Activated CD4-positive, alpha-beta memory T cell treated with anti-CD3 and anti-CD28 coated beads, Interleukin-2, amount 10 ng/mL, durations not matched to agents 7 days and 5 days (primary cell): ENCODE results near the gene EPB41L2. TPM values are rescaled to one million over a fixed set of nuclear protein-coding genes. Genes with fewer than 3 reads are reported as not detected.
A peak's percentile ranks its signal among the peaks of the same experiment; 100 is the strongest.

ENCODE experiments used
- CTCF ChIA-PET: fragments of 350-600 bp; sonication (Branson Sonifier 250); formaldehyde crosslinking; loops from one replicate; lab custom pipeline; 2021; ENCODE audit warnings: antibody characterized with exemption, inconsistent platforms; lab: Charles Lee
- POLR2A ChIA-PET: fragments of 350-600 bp; sonication (Branson Sonifier 250); formaldehyde crosslinking; loops from one replicate; lab custom pipeline; 2021; ENCODE audit warnings: antibody characterized with exemption; lab: Charles Lee
- DNase-seq: peaks from one replicate; pipeline ENCODE4 v3.0.0-alpha.2; 2020
- H3K27ac Mint-ChIP-seq: one replicate; pipeline ENCODE4 v1.8.0; 2021; ENCODE audit warnings: mild to moderate bottlenecking, mixed read lengths
- H3K27me3 Mint-ChIP-seq: one replicate; pipeline ENCODE4 v1.8.0; 2021; ENCODE audit warnings: mixed read lengths
- H3K36me3 Mint-ChIP-seq: one replicate; pipeline ENCODE4 v1.8.0; 2021; ENCODE audit warnings: low read depth, mixed read lengths
- H3K4me1 Mint-ChIP-seq: one replicate; pipeline ENCODE4 v1.8.0; 2021; ENCODE audit warnings: mixed read lengths
- H3K4me3 Mint-ChIP-seq: one replicate; pipeline ENCODE4 v1.8.0; 2021; ENCODE audit warnings: mild to moderate bottlenecking, mixed read lengths
- H3K9me3 Mint-ChIP-seq: one replicate; pipeline ENCODE4 v1.8.0; 2021; ENCODE audit warnings: mixed read lengths
- total RNA-seq, 2 experiments: library from RNA; stranded (reverse); gene quantifications; one replicate each; pipeline ENCODE4 v1.2.3, GENCODE V29; 2021

EPB41L2 gene
- total RNA-seq, 2 experiments from 2014 or later, result 24.8 to 25.6 TPM

GRCh38 chr6:130906736-130907381 is 156.2 kb downstream of the EPB41L2 start:
- Mint-ChIP-seq H3K4me1 (no peaks in the 10 kb centered on the region), H3K36me3 (peaks cover 2% of the 10 kb centered on the region), H3K9me3 (peaks cover 2% of the 10 kb centered on the region), H3K27ac (no peak overlapping the region), H3K27me3 (peaks cover 9% of the 10 kb centered on the region), H3K4me3 (no peak overlapping the region)
- DNase-seq, result no peak
- POLR2A ChIA-PET, result no interaction called here
- CTCF ChIA-PET, result no interaction called here

DNA sequence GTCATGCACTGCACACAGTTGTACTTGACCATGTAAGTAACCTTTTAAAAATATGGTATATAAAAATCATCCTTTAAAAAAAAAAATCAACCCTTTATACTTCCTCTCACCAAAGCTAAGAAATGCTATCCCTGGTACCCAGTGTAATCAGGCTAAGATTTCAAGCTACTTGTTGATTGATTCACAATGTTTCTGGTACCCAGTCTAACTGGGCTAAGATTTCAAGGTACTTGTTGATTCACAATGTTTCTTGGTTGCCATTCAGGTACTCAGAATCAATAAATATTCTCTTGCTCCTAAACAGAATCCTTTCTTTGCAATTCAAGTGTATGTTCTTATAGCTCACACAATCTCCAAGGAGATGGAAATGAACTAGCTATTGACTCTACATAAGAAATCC is 159.4 kb downstream of the EPB41L2 start:
- CTCF ChIA-PET, result interaction anchor here (1.0 kb wide), 1 partner anchor 10 kb away, joined by 3 read pairs; no protein-coding TSS in a partner anchor

DNA sequence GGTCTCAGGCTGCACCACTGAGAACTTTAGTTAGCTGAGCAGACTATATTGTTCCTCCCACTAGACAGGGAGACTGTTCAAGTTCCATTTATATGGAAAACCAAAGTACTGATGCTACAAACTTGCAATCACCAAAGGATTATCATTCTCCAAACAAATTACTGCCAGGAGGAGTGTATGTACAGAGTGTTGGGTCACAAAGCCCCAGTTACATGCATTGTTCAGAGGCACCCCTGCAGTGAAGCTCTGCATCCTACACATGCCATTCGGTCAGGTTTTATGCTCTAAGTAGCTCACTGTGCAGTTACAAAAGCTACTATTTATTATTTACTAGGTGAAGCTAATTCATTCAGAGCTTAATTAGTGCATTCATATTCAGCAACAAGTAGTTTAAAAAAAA is 160.0 kb downstream of the EPB41L2 start:
- no peak overlapping the region for H3K27ac Mint-ChIP-seq
- DNase-seq, result no peak
- no peaks in the 10 kb centered on the region for H3K4me1 Mint-ChIP-seq
- H3K36me3 Mint-ChIP-seq, result no peaks in the 10 kb centered on the region
- H3K4me3 Mint-ChIP-seq, result no peak overlapping the region
- ChIA-PET POLR2A (no interaction called here), CTCF (interaction anchor here (1.0 kb wide), 1 partner anchor 10 kb away, joined by 3 read pairs; no protein-coding TSS in a partner anchor)
- H3K27me3 Mint-ChIP-seq, result no peaks in the 10 kb centered on the region
- no peaks in the 10 kb centered on the region for H3K9me3 Mint-ChIP-seq

More for the DNA sequence above, 159.4 kb downstream of the EPB41L2 start:
- POLR2A ChIA-PET, result no interaction called here
- no peaks in the 10 kb centered on the region for H3K27me3 Mint-ChIP-seq
- H3K4me3 Mint-ChIP-seq, result no peak overlapping the region
- no peak overlapping the region for H3K27ac Mint-ChIP-seq
- H3K36me3 Mint-ChIP-seq, result no peaks in the 10 kb centered on the region
- no peak for DNase-seq
- H3K4me1 Mint-ChIP-seq, result no peaks in the 10 kb centered on the region
- no peaks in the 10 kb centered on the region for H3K9me3 Mint-ChIP-seq

DNA sequence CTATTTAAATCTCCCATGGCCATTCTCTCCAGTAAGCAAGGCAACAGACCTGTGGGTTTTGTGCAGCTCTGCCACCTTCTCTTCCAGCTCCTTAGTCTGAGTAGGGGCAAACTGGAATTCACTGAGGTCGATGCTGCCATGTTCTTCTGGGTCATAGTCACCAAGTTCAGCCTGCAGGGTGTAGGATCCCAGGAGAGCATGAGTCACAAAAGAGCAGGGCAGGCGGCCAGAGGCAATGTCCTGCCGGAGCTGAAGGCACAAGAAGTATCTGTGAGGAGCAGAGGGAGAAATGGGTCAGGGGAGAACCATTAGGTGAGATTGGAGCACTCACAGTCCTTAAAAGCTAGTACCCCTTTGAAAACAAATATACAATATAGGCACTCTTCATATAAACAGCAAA is 162.1 kb downstream of the EPB41L2 start:
- ChIA-PET CTCF (no interaction called here), POLR2A (no interaction called here)
- Mint-ChIP-seq H3K27ac (no peak overlapping the region), H3K36me3 (no peaks in the 10 kb centered on the region), H3K9me3 (no peaks in the 10 kb centered on the region), H3K27me3 (no peaks in the 10 kb centered on the region), H3K4me3 (no peak overlapping the region), H3K4me1 (no peaks in the 10 kb centered on the region)
- no peak for DNase-seq

- H3K27me3 Mint-ChIP-seq, result no peaks in the 10 kb centered on the region
- POLR2A ChIA-PET, result no interaction called here
- no peaks in the 10 kb centered on the region for H3K9me3 Mint-ChIP-seq
- H3K4me3 Mint-ChIP-seq, result no peak overlapping the region
- no peak overlapping the region for H3K27ac Mint-ChIP-seq
- H3K36me3 Mint-ChIP-seq, result no peaks in the 10 kb centered on the region
- DNase-seq, result no peak
- no peaks in the 10 kb centered on the region for H3K4me1 Mint-ChIP-seq
- CTCF ChIA-PET, result interaction anchor here (1.2 kb wide), 1 partner anchor 12 kb away, joined by 7 read pairs; no protein-coding TSS in a partner anchor
Observed at GRCh38 chr6:130896249-130896648, 166.8 kb downstream of the EPB41L2 start.

GRCh38 chr6:130895516-130895915 is 167.5 kb downstream of the EPB41L2 start:
- Mint-ChIP-seq H3K9me3 (no peaks in the 10 kb centered on the region), H3K4me1 (no peaks in the 10 kb centered on the region), H3K27ac (no peak overlapping the region), H3K36me3 (no peaks in the 10 kb centered on the region), H3K4me3 (no peak overlapping the region), H3K27me3 (no peaks in the 10 kb centered on the region)
- CTCF ChIA-PET, result interaction anchor here (1.2 kb wide), 1 partner anchor 11 kb away, joined by 7 read pairs; no protein-coding TSS in a partner anchor
- POLR2A ChIA-PET, result no interaction called here
- no peak for DNase-seq

DNA sequence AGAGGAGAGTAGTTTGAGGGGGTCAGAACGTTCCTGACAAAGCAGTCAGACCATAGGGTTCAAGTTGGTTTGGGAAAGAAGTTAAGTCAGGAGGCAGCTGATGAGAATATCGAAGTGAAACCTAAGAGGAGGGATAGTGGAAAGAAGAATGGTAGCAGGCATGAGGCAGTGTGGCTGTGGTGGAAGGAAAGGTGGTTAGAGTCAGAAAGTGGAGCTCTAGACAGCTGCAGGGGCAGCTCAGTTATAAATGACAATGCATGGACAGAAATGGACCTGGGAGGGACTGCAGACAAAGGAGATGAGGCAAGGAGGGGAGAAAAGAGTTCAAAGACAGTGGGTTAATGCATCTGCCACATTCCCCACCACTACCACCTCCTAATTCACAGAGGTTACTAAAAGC is 169.3 kb downstream of the EPB41L2 start:
- Mint-ChIP-seq H3K27me3 (no peaks in the 10 kb centered on the region), H3K9me3 (no peaks in the 10 kb centered on the region), H3K36me3 (no peaks in the 10 kb centered on the region), H3K4me3 (no peak overlapping the region), H3K4me1 (no peaks in the 10 kb centered on the region), H3K27ac (no peak overlapping the region)
- POLR2A ChIA-PET, result no interaction called here
- DNase-seq, result no peak
- CTCF ChIA-PET, result interaction anchor here (0.9 to 1.4 kb wide), 3 partner anchors 8 to 640 kb away, joined by 3 to 5 read pairs (median 3); no protein-coding TSS in a partner anchor

DNA sequence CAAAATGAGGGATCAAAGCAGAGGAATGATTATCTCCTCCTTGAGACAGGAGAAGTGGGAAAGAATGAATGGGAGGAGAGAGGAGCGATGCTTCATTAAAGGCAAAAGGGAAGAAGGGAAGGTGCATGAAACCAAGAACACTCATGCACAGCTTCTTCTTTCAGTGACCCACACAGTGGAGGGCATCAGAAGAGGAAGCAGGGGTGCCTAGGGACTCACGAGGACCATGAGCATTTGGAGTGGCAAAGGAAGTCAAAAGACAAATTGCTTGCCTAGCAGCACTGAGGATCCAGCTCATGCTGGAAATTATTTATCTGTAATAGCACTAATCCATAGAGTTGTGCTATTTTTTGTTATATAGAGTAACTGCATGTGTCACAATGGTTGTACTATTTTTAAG is 169.8 kb downstream of the EPB41L2 start:
- no peak for DNase-seq
- CTCF ChIA-PET, result interaction anchor here (0.9 to 1.4 kb wide), 3 partner anchors 8 to 641 kb away, joined by 3 to 5 read pairs (median 3); no protein-coding TSS in a partner anchor
- Mint-ChIP-seq H3K4me1 (no peaks in the 10 kb centered on the region), H3K27me3 (no peaks in the 10 kb centered on the region), H3K9me3 (no peaks in the 10 kb centered on the region), H3K27ac (no peak overlapping the region), H3K36me3 (no peaks in the 10 kb centered on the region), H3K4me3 (no peak overlapping the region)
- POLR2A ChIA-PET, result no interaction called here

- POLR2A ChIA-PET, result no interaction called here
- Mint-ChIP-seq H3K9me3 (no peaks in the 10 kb centered on the region), H3K36me3 (no peaks in the 10 kb centered on the region), H3K4me1 (no peaks in the 10 kb centered on the region), H3K27me3 (no peaks in the 10 kb centered on the region), H3K4me3 (no peak overlapping the region), H3K27ac (no peak overlapping the region)
- no peak for DNase-seq
- CTCF ChIA-PET, result interaction anchor here (1.2 to 3.1 kb wide), 6 partner anchors 18 to 738 kb away, joined by 3 to 11 read pairs (median 4); no protein-coding TSS in a partner anchor
Observed at GRCh38 chr6:130890521-130890971, 172.5 kb downstream of the EPB41L2 start.

- Mint-ChIP-seq H3K4me1 (no peaks in the 10 kb centered on the region), H3K9me3 (no peaks in the 10 kb centered on the region), H3K36me3 (no peaks in the 10 kb centered on the region), H3K27ac (no peak overlapping the region), H3K27me3 (no peaks in the 10 kb centered on the region), H3K4me3 (no peak overlapping the region)
- ChIA-PET POLR2A (no interaction called here), CTCF (interaction anchor here (1.5 to 3.1 kb wide), 3 partner anchors 227 to 644 kb away, joined by 3 to 11 read pairs (median 9); no protein-coding TSS in a partner anchor)
- DNase-seq, result no peak
Observed at GRCh38 chr6:130889423-130889822, 173.6 kb downstream of the EPB41L2 start.

- ChIA-PET CTCF (interaction anchor here (0.9 to 2.7 kb wide), 3 partner anchors 228 to 646 kb away, joined by 3 to 11 read pairs (median 3); no protein-coding TSS in a partner anchor), POLR2A (no interaction called here)
- no peaks in the 10 kb centered on the region for H3K27me3 Mint-ChIP-seq
- no peaks in the 10 kb centered on the region for H3K36me3 Mint-ChIP-seq
- H3K27ac Mint-ChIP-seq, result no peak overlapping the region
- no peaks in the 10 kb centered on the region for H3K9me3 Mint-ChIP-seq
- no peaks in the 10 kb centered on the region for H3K4me1 Mint-ChIP-seq
- no peak overlapping the region for H3K4me3 Mint-ChIP-seq
- no peak for DNase-seq
Observed at GRCh38 chr6:130888246-130888645, 174.8 kb downstream of the EPB41L2 start.

- no peaks in the 10 kb centered on the region for H3K36me3 Mint-ChIP-seq
Observed at GRCh38 chr6:130886966-130887365, 176.1 kb downstream of the EPB41L2 start.

GRCh38 chr6:130885392-130886192 is 177.5 kb downstream of the EPB41L2 start:
- CTCF ChIA-PET, result interaction anchor here (0.7 to 3.5 kb wide), 22 partner anchors 8 to 751 kb away, joined by 3 to 36 read pairs (median 4); partner anchors contain the start of genes ENPP3 and MED23
- DNase-seq, result peak; percentile 72
- Mint-ChIP-seq H3K27me3 (no peaks in the 10 kb centered on the region), H3K4me3 (no peak overlapping the region), H3K36me3 (no peaks in the 10 kb centered on the region), H3K9me3 (no peaks in the 10 kb centered on the region), H3K27ac (no peak overlapping the region), H3K4me1 (no peaks in the 10 kb centered on the region)
- POLR2A ChIA-PET, result interaction anchor here (0.8 kb wide), 1 partner anchor 648 kb away, joined by 3 read pairs; no protein-coding TSS in a partner anchor

More at GRCh38 chr6:130886966-130887365, 176.1 kb downstream of the EPB41L2 start:
- Mint-ChIP-seq H3K9me3 (no peaks in the 10 kb centered on the region), H3K4me1 (no peaks in the 10 kb centered on the region), H3K27ac (no peak overlapping the region), H3K4me3 (no peak overlapping the region), H3K27me3 (no peaks in the 10 kb centered on the region)
- ChIA-PET CTCF (interaction anchor here (0.6 to 1.2 kb wide), 2 partner anchors 14 to 647 kb away, joined by 3 read pairs; no protein-coding TSS in a partner anchor), POLR2A (no interaction called here)
- DNase-seq, result no peak
